T-helper 1 cell (primary cell): ENCODE results near the gene EID1.
"Not testable (repeated sequence)": the region's sequence is repeated elsewhere in the genome, so short reads cannot be mapped to it uniquely, and the experiment has no call there.

Experiments used
- DNase-seq, 5 donors: peaks; one replicate each; pipeline ENCODE4 v3.0.0-alpha.2; 2012 to 2020
- total RNA-seq, 4 donors: gene quantifications; one replicate each; lab custom pipeline; 2026; lab: John Stamatoyannopoulos, UW

EID1 gene, protein sequence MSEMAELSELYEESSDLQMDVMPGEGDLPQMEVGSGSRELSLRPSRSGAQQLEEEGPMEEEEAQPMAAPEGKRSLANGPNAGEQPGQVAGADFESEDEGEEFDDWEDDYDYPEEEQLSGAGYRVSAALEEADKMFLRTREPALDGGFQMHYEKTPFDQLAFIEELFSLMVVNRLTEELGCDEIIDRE
- 72.0 to 155 (median 101) reads per million in 4 donors for total RNA-seq

- DNase-seq, result peak; percentile 82 to 97 (median 89)
Measured at GRCh38 chr15:48877630-48878595, at the start of gene EID1. EID1 (plus strand) TSS chr15:48878134; CDS start chr15:48878177, 43 bp downstream.

- no peak for DNase-seq
Measured at GRCh38 chr15:48828471-48828870, 49.5 kb upstream of the EID1 start.

GRCh38 chr15:48828906-48829305, 49.0 kb upstream of the EID1 start:
- no peak for DNase-seq

GRCh38 chr15:48832648-48833047, 45.3 kb upstream of the EID1 start:
- no peak for DNase-seq

- no peak for DNase-seq
Measured at GRCh38 chr15:48833526-48834239, 44.3 kb upstream of the EID1 start.

DNA sequence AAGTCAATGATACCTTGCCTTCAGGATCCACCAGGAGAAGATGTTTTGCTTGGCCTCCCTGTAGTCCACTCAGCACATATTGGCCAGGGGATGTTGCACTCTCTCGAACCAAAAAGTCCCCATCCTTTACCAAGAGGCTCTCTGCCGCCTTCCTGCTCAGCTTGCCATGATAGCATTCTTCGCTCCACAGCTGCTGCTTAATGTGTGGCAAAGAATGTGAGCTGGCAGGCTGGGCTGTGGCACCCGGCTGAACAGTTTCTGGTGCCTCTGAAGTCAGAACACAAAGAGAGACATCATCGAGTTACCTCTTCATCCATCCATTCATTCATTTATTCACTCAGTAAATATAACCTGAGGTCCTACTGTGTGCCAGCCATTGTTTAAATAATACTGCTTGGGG, 43.2 kb upstream of the EID1 start:
- DNase-seq, result no peak

DNA sequence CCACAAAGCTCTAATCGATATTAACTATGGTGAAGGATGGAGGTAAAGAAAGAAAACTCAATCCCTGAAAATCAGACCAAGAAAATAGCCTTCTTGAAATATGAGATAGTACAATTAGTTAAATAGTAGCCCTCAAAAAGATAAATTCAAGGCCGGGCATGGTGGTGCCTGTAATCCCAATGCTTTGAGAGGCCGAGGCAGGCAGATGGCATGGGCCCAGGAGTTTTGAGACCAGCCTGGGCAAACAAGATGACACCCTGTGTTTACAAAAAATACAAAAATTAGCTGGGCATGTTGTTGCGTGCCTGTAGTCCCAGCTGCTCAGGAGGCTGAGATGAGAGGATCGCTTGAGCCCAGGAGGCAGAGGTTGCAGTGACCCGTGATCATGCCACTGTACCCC, 35.4 kb upstream of the EID1 start:
- no peak for DNase-seq

DNA sequence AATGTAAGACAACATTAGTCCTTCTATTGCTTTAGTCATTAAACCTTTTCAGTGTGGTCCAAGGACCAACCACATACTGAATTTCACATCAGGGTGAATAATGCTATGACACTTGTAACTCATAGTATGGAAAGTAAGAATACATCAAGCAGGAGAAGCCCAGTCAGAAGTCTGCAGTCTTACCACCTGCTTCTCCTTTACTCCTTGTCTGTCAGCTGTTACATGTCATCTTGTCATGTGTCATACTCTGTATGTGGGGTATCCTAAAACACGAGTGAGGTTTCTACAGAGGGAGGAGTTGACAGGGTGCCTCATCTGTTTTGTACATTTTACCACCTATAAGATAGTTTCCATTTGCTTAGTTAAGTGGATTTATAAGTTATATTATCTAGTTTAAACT, 32.8 kb upstream of the EID1 start:
- DNase-seq, result no peak

GRCh38 chr15:48850648-48851047, 27.3 kb upstream of the EID1 start:
- DNase-seq, result no peak

GRCh38 chr15:48851956-48852355, 26.0 kb upstream of the EID1 start:
- no peak for DNase-seq

DNA sequence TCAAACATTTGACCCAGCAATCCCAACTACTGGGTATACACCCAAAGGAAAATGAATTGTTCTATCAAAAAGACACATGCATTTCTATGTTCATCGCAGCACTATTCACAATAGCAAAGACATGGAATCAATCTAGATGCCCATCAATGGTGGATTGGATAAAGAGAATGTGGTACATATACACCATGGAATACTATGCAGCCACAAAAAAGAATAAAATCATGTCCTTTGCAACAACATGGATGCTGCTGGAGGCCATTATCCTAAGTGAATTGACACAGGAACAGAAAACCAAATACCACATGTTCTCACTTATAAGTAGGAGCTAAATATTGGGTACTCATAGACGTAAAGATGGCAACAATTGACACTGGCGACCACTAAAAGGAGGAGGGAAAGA, 23.5 kb upstream of the EID1 start:
- DNase-seq, result not testable (repeated sequence)

DNA sequence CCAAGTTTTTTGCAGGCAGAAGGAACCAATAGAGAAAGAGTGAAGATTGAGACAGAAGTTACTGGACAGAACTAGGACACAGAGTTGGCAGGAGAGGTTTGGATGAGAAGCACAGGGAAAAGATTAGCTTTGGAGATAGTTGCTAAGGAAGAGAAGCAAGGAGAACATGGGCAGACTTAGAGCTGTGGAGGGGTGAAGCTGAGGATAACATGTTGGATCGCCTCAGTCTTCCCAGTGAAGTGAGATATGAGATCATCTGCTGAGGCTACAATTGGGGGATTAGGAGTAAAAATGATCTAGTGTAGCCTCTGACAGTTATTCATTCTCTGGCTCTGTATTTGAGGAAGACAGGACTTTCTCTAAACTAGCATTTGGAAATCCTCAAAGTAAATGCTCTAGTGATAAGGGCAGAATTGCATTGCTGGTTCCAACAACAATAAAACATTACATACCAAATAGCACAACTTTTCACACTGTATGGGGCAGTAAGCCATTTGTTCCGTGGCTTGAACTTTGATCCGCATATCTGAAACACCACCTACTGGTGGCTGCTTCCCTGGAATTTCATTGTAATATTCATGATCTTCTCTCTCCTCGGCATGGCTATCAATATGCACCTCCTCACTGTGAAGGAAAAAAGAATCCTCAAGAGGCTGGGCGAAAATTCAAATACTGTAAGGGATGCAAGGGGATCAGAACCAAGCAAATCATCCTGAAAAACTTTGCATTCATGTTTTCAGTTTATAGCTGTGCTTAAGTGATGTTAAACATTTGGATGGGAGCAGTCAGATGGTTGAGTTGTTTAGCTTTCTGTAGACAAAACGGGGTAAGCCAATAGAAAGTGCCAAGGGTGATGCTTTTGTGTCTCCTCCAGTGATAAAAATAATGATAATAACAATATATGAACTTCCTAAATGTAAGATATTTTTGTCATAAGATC, 22.2 kb upstream of the EID1 start:
- no peak for DNase-seq

GRCh38 chr15:48856942-48857341, 21.0 kb upstream of the EID1 start:
- no peak for DNase-seq

DNA sequence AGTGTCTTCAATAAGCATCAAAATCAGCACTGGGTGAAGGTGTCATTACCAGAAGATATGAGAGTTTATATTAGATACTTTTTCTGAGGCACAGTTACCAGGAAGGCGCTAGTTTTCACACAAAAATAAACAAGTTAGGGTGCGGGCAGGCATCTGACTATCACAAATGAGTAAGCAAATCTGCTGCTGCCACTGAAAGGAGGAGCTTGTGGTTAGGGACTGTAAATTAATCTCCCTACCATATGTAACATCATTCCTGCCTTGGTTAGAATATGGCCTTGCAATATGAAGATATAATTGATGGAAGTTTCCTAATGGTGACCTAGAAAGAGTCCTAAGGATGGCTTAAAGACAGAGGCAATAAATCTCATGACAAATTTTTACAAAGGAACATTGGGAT, 19.5 kb upstream of the EID1 start:
- DNase-seq, result peak in 1 of 5 donors; percentile 32

GRCh38 chr15:48859426-48859825, 18.5 kb upstream of the EID1 start:
- no peak for DNase-seq

GRCh38 chr15:48861813-48862431, 16.0 kb upstream of the EID1 start:
- DNase-seq, result peak in 4 of 5 donors; percentile 21 to 63 (median 38)

DNA sequence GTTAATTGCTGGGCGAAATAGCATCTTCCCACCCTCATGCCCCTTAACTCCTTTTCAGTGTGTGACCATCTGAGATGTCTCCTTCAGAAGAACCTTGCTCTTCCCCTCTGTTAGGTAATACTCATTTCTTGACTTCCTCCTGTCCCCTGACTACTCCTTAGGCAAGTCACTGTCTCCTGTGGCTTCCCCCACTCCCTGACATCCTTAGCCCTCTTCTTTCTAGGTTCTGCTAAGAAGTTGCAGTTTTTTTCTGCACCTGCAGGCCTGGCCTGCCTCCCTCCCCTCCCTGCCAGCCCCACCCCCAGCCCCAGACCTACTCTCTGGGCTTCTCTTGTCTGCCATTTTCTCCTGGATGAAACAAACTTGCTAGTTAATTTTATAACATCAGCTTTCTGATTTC, 15.2 kb upstream of the EID1 start:
- peak in 1 of 5 donors; percentile 35 for DNase-seq

DNA sequence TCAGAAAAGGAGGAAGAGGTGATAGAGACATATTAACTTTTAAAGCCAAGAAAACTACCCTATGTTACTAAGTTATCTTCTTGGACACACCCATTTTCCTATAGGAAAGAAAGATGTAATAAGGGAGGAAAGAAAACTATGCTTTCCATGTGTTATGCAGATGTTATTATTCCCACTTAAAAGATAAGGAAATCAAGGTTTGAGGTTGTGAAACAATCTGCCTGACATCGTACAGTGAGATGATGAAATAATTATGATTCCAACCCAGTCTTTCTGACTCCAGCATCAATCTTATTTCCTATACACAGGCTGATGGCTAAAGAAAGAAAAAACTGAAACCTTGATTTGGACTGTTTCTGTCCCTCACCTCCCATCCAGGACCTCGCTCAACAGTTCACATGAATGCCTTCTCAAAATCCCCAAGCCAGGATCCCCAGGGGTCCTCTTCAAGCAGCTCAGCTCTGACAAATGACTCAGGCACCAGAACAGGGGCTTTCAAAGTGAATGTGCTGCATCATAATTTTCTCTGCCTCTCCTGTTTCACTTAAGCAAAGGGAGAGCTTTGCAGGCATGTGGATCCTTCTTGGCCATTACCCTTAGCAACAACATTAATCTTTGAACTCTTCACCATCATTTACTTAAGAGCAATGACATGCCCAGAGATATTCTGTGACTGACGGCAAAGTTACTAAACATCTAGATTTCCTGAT, 12.4 kb upstream of the EID1 start:
- DNase-seq, result no peak

DNA sequence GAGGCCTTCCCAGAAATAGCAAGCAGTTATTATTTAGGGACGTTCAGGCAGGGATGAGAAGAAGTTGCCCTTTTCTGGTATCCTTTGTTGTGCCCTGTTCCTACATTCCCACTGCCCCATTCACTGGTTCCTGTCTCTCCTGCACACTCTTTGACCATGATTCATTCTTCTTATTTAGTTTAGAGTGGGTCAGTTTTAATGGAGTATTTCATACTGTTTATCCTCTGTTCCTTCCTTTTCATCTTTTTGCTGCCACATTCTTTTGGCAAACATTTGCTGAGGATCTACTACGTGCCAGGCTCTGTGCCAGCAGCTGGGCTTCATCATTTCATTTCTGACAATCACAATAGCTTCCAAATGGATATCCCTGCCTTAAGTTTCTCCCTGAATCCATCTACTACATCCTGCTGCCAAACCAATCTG, 11.8 kb upstream of the EID1 start:
- DNase-seq, result no peak

GRCh38 chr15:48868023-48868422, 9.9 kb upstream of the EID1 start:
- no peak for DNase-seq

DNA sequence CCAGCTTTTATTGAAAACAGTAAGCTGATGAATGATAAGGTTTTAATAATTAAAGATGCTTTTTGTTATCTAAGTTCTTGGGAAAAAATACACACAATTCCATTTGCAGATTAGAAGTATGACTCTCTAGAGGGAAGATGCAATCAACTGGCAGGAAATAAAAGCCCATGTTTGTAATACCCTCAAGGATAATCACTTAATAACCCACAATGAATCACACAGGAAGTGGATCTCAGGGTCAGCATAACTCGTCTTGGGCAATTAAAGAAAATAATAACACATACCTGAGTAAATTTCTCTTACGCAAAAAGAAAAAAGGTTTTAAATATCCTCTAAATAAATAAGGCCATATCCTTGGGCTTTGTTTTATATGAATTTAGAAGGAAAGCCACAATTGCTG, 9.4 kb upstream of the EID1 start:
- no peak for DNase-seq
